CD4-positive, alpha-beta memory T cell (primary cell): Measurements from ENCODE around the gene VPS35. TPM values are rescaled to one million over a fixed set of nuclear protein-coding genes. Genes with fewer than 3 reads are reported as not detected.
"Not testable (repeated sequence)": the region's sequence is repeated elsewhere in the genome, so short reads cannot be mapped to it uniquely, and the experiment has no call there.

Experiments used
- CTCF ChIA-PET: fragments of 350-600 bp; sonication (Branson Sonifier 250); formaldehyde crosslinking; loops from one replicate; lab custom pipeline; 2021; ENCODE audit warnings: inconsistent platforms; ENCODE audit not compliant: partially characterized antibody; lab: Charles Lee
- POLR2A ChIA-PET: fragments of 350-600 bp; sonication (Branson Sonifier 250); formaldehyde crosslinking; loops from one replicate; lab custom pipeline; 2021; ENCODE audit not compliant: partially characterized antibody; lab: Charles Lee
- DNase-seq, 5 donors: peaks; one replicate each; pipeline versions ENCODE4 v3.0.0 to v3.0.0-alpha.2; 2020 to 2022; ENCODE audit warnings: mixed read lengths in 1 of 5
- H3K27ac ChIP-seq: one replicate; pipeline ENCODE4 v1.7.0; 2013; ENCODE audit warnings: low read depth, low read length
- H3K27me3 ChIP-seq: 2 replicates; pipeline ENCODE4 v1.7.0; 2013; ENCODE audit warnings: mild to moderate bottlenecking, low read length, moderate library complexity; ENCODE audit not compliant: insufficient read depth
- H3K36me3 ChIP-seq: 2 replicates; pipeline ENCODE4 v1.7.0; 2013; ENCODE audit warnings: mild to moderate bottlenecking, low read length, moderate library complexity; ENCODE audit not compliant: insufficient read depth
- H3K4me1 ChIP-seq: 2 replicates; pipeline ENCODE4 v1.7.0; 2013; ENCODE audit warnings: mild to moderate bottlenecking, low read length, moderate library complexity; ENCODE audit not compliant: insufficient read depth
- H3K4me3 ChIP-seq, 2 donors: one replicate each; pipeline ENCODE4 v1.7.0; 2013; ENCODE audit warnings: low read length in 2 of 2, mild to moderate bottlenecking in 1 of 2
- H3K9me3 ChIP-seq, 2 donors: one replicate each; pipeline ENCODE4 v1.7.0; 2013; ENCODE audit warnings: low read length in 2 of 2, control low read depth in 1 of 2; ENCODE audit not compliant: control insufficient read depth in 1 of 2
- H3K27ac Mint-ChIP-seq, 7 donors: one replicate each; pipeline ENCODE4 v1.8.0; 2020 to 2021; ENCODE audit warnings: mixed read lengths in 7 of 7, mild to moderate bottlenecking in 6 of 7, inconsistent platforms in 3 of 7, moderate library complexity in 3 of 7
- H3K27me3 Mint-ChIP-seq, 2 donors: one replicate each; pipeline ENCODE4 v1.8.0; 2020 to 2021; ENCODE audit warnings: mixed read lengths in 2 of 2
- H3K36me3 Mint-ChIP-seq, 2 donors: one replicate each; pipeline ENCODE4 v1.8.0; 2020 to 2021; ENCODE audit warnings: mixed read lengths in 2 of 2, inconsistent platforms in 1 of 2, mild to moderate bottlenecking in 1 of 2
- H3K4me1 Mint-ChIP-seq, 4 donors: one replicate each; pipeline ENCODE4 v1.8.0; 2020 to 2021; ENCODE audit warnings: mixed read lengths in 4 of 4, mild to moderate bottlenecking in 1 of 4
- H3K4me3 Mint-ChIP-seq, 8 donors: one replicate each; pipeline ENCODE4 v1.8.0; 2020 to 2021; ENCODE audit warnings: mixed read lengths in 8 of 8, mild to moderate bottlenecking in 7 of 8, moderate library complexity in 6 of 8, inconsistent platforms in 3 of 8
- H3K9me3 Mint-ChIP-seq, 8 donors: one replicate each; pipeline ENCODE4 v1.8.0; 2020 to 2021; ENCODE audit warnings: mixed read lengths in 8 of 8, mild to moderate bottlenecking in 5 of 8, inconsistent platforms in 3 of 8, moderate library complexity in 1 of 8
- intact Hi-C: fragments of 100-400 bp; cut with micrococcal nuclease; formaldehyde crosslinking; loops from one replicate; pipeline ENCODE4 v1.15.1; 2023
- polyA plus RNA-seq, 2 donors: library from polyadenylated mRNA; unstranded; fragments of 300-500 nt; fragmentation: Illumina TruSeq; gene quantifications; one replicate each; pipeline ENCODE4 v1.2.3, GENCODE V29; 2021
- total RNA-seq, 2 experiments: library from RNA; stranded (reverse); gene quantifications; one replicate each; pipeline ENCODE4 v1.2.3, GENCODE V29; 2021

VPS35 gene
- total and polyA plus RNA-seq, 4 experiments from 2014 or later = 81.1 to 118 (median 103) TPM

GRCh38 chr16:46632778-46633733 is 55.9 kb downstream of the VPS35 start:
- H3K9me3 ChIP-seq = no peaks in the 10 kb centered on the region
- CTCF ChIA-PET = no interaction called here
- peaks cover 0 to 2% (median 0%) of the 10 kb centered on the region in 4 donors for H3K4me1 Mint-ChIP-seq
- no peak overlapping the region for H3K27ac ChIP-seq
- peak overlapping the region in 1 of 8 donors; percentile 43 for H3K4me3 Mint-ChIP-seq
- no peaks in the 10 kb centered on the region for H3K36me3 ChIP-seq
- no peaks in the 10 kb centered on the region for H3K27me3 Mint-ChIP-seq
- H3K9me3 Mint-ChIP-seq = no peaks in the 10 kb centered on the region
- no peak overlapping the region for H3K27ac Mint-ChIP-seq
- DNase-seq = no peak
- POLR2A ChIA-PET = no interaction called here
- H3K36me3 Mint-ChIP-seq = no peaks in the 10 kb centered on the region
- no peaks in the 10 kb centered on the region for H3K4me1 ChIP-seq
- intact Hi-C loops = no loop called here
- no peaks in the 10 kb centered on the region for H3K27me3 ChIP-seq
- H3K4me3 ChIP-seq = no peak overlapping the region

GRCh38 chr16:46629331-46630219 is 59.4 kb downstream of the VPS35 start:
- Mint-ChIP-seq H3K4me3 (no peak overlapping the region), H3K36me3 (no peaks in the 10 kb centered on the region), H3K27me3 (no peaks in the 10 kb centered on the region), H3K27ac (no peak overlapping the region), H3K9me3 (no peaks in the 10 kb centered on the region), H3K4me1 (no peaks in the 10 kb centered on the region)
- POLR2A ChIA-PET = no interaction called here
- Histone ChIP-seq H3K36me3 (no peaks in the 10 kb centered on the region), H3K9me3 (no peaks in the 10 kb centered on the region), H3K27me3 (no peaks in the 10 kb centered on the region), H3K4me3 (no peak overlapping the region), H3K4me1 (no peaks in the 10 kb centered on the region), H3K27ac (no peak overlapping the region)
- CTCF ChIA-PET = no interaction called here
- intact Hi-C loops = no loop called here
- no peak for DNase-seq

- DNase-seq = no peak
- Mint-ChIP-seq H3K36me3 (no peaks in the 10 kb centered on the region), H3K9me3 (no peaks in the 10 kb centered on the region), H3K27me3 (no peaks in the 10 kb centered on the region), H3K4me1 (no peaks in the 10 kb centered on the region), H3K27ac (no peak overlapping the region), H3K4me3 (no peak overlapping the region)
- Histone ChIP-seq H3K36me3 (no peaks in the 10 kb centered on the region), H3K27ac (no peak overlapping the region), H3K9me3 (no peaks in the 10 kb centered on the region), H3K27me3 (no peaks in the 10 kb centered on the region), H3K4me3 (no peak overlapping the region), H3K4me1 (no peaks in the 10 kb centered on the region)
- ChIA-PET POLR2A (no interaction called here), CTCF (no interaction called here)
- intact Hi-C loops = no loop called here
These were observed 61.2 kb downstream of the VPS35 start for GRCh38 chr16:46627746-46628145.

- H3K27ac ChIP-seq, H3K4me1 Mint-ChIP-seq, H3K4me3 ChIP-seq, H3K4me1 ChIP-seq, CTCF ChIA-PET, H3K9me3 ChIP-seq, intact Hi-C loops, H3K27me3 ChIP-seq, H3K9me3 Mint-ChIP-seq, H3K36me3 ChIP-seq, POLR2A ChIA-PET, H3K27me3 Mint-ChIP-seq, H3K27ac Mint-ChIP-seq, H3K36me3 Mint-ChIP-seq, DNase-seq, H3K4me3 Mint-ChIP-seq: not testable (repeated sequence)
These were observed 62.3 kb downstream of the VPS35 start for GRCh38 chr16:46626681-46627080.

GRCh38 chr16:46624862-46625261 is 64.1 kb downstream of the VPS35 start:
- intact Hi-C loops = loop anchor here (5.0 kb wide), 1 partner anchor 347 kb away; the partner anchor contains the start of gene DNAJA2
- H3K27ac Mint-ChIP-seq, H3K27ac ChIP-seq, H3K36me3 ChIP-seq, H3K36me3 Mint-ChIP-seq, DNase-seq, H3K27me3 ChIP-seq, H3K27me3 Mint-ChIP-seq, POLR2A ChIA-PET, H3K9me3 Mint-ChIP-seq, H3K4me3 Mint-ChIP-seq, H3K4me3 ChIP-seq, H3K9me3 ChIP-seq, CTCF ChIA-PET: not testable (repeated sequence)
- H3K4me1 ChIP-seq = peaks cover 16% of the 10 kb centered on the region
- peaks cover 15 to 21% (median 16%) of the 10 kb centered on the region in 4 donors for H3K4me1 Mint-ChIP-seq

- H3K4me3 Mint-ChIP-seq, H3K27ac Mint-ChIP-seq, H3K27me3 ChIP-seq, H3K27me3 Mint-ChIP-seq, H3K36me3 Mint-ChIP-seq, H3K36me3 ChIP-seq, CTCF ChIA-PET, H3K9me3 Mint-ChIP-seq, H3K27ac ChIP-seq, POLR2A ChIA-PET, DNase-seq, H3K9me3 ChIP-seq, H3K4me3 ChIP-seq: not testable (repeated sequence)
- peaks cover 15 to 21% (median 17%) of the 10 kb centered on the region in 4 donors for H3K4me1 Mint-ChIP-seq
- intact Hi-C loops = loop anchor here (5.0 kb wide), 1 partner anchor 349 kb away; the partner anchor contains the start of gene DNAJA2
- peaks cover 16% of the 10 kb centered on the region for H3K4me1 ChIP-seq
These were observed 65.3 kb downstream of the VPS35 start for GRCh38 chr16:46623707-46624106.

- H3K9me3 Mint-ChIP-seq, H3K27ac ChIP-seq, H3K27me3 ChIP-seq, H3K36me3 ChIP-seq, H3K27me3 Mint-ChIP-seq, DNase-seq, H3K27ac Mint-ChIP-seq, H3K9me3 ChIP-seq, H3K36me3 Mint-ChIP-seq, H3K4me3 Mint-ChIP-seq, CTCF ChIA-PET, H3K4me3 ChIP-seq, POLR2A ChIA-PET: not testable (repeated sequence)
- H3K4me1 ChIP-seq = peaks cover 16% of the 10 kb centered on the region
- intact Hi-C loops = loop anchor here (5.0 kb wide), 1 partner anchor 349 kb away; the partner anchor contains the start of gene DNAJA2
- H3K4me1 Mint-ChIP-seq = peaks cover 16 to 21% (median 17%) of the 10 kb centered on the region in 4 donors
These were observed 65.7 kb downstream of the VPS35 start for GRCh38 chr16:46623246-46623645.
